GM12878 (cell line): ENCODE results near the gene ANK3. TPM values are rescaled to one million over a fixed set of nuclear protein-coding genes. Genes with fewer than 3 reads are reported as not detected.
A peak's percentile ranks its signal among the peaks of the same experiment; 100 is the strongest.

Source experiments
- ATAC-seq: fragments of 200-7000 bp; cut with Tn5 transposase; 3 replicates; pipeline ENCODE4 v1.9.1; 2020; ENCODE audit warnings: mild to moderate bottlenecking, moderate library complexity
- BruUV-seq: library from RNA; stranded (reverse); fragments of 400-500 nt; replicated peaks from 2 replicates; lab custom pipeline; 2021; lab: Mats Ljungman, UMichigan
- CTCF ChIA-PET: fragments of 300-600 bp; sonication (Branson Sonifier 250); formaldehyde crosslinking; extraction: SDS; loops from one replicate; lab custom pipeline; 2021; ENCODE audit warnings: inconsistent platforms; lab: Yijun Ruan, JAX
- POLR2A ChIA-PET: fragments of 350-600 bp; formaldehyde crosslinking; extraction: SDS; loops from one replicate; lab custom pipeline; 2021; ENCODE audit warnings: inconsistent platforms; lab: Charles Lee
- RAD21 ChIA-PET: fragments of 300-600 bp; sonication (Branson Sonifier 250); formaldehyde crosslinking; loops from one replicate; lab custom pipeline; 2023; ENCODE audit warnings: antibody characterized with exemption; ENCODE audit not compliant: unreplicated experiment; lab: Charles Lee
- SMC1A ChIA-PET: fragments of 300-600 bp; sonication (Branson Sonifier 250); formaldehyde crosslinking; loops from one replicate; lab custom pipeline; 2023; ENCODE audit not compliant: unreplicated experiment, uncharacterized antibody; lab: Charles Lee
- DNase-seq: peaks from one replicate; pipeline ENCODE4 v3.0.0-alpha.2; 2011; ENCODE audit warnings: low read depth, low spot score
- FAIRE-seq: peaks from 3 replicates; lab custom pipeline; 2011; peaks lifted over from hg19 to GRCh38; lab: Jason Lieb, UNC
- H2AFZ ChIP-seq: 2 replicates; pipeline ENCODE4 v1.6.0; 2011; ENCODE audit warnings: low read depth, low read length, control low read depth; ENCODE audit not compliant: control insufficient read depth
- H3K27ac ChIP-seq: 2 replicates; pipeline ENCODE4 v1.5.1; 2011; ENCODE audit warnings: control low read depth; ENCODE audit not compliant: control insufficient read depth, insufficient read depth
- H3K27me3 ChIP-seq, 2 experiments: replicated peaks in 1 of 2; 2 replicates each; pipeline versions ENCODE4 v1.6.0 to v1.6.1; 2011; ENCODE audit warnings: low read length in 1 of 2; ENCODE audit not compliant: control insufficient read depth in 2 of 2, insufficient read depth in 2 of 2
- H3K36me3 ChIP-seq, 2 experiments: 2 replicates each; pipeline ENCODE4 v1.5.1; 2011; ENCODE audit warnings: low read length in 1 of 2; ENCODE audit not compliant: control insufficient read depth in 2 of 2, insufficient read depth in 2 of 2
- H3K4me1 ChIP-seq: 2 replicates; pipeline ENCODE4 v1.6.1; 2011; ENCODE audit warnings: mild to moderate bottlenecking, low read length, moderate library complexity, mixed read lengths; ENCODE audit not compliant: control insufficient read depth, insufficient read depth
- H3K4me2 ChIP-seq: 2 replicates; pipeline ENCODE4 v1.6.0; 2011; ENCODE audit warnings: control low read depth; ENCODE audit not compliant: control insufficient read depth, insufficient read depth
- H3K4me3 ChIP-seq: fragments of 200-600 bp; sonication (generic); 2 replicates; pipeline ENCODE4 v1.5.1; 2016
- H3K79me2 ChIP-seq: 2 replicates; pipeline ENCODE4 v1.6.0; 2011; ENCODE audit warnings: low read length; ENCODE audit not compliant: control insufficient read depth, insufficient read depth
- H3K9ac ChIP-seq: 2 replicates; pipeline ENCODE4 v1.8.0; 2011; ENCODE audit warnings: low read length, control low read depth, mixed read lengths; ENCODE audit not compliant: control insufficient read depth, insufficient read depth
- H3K9me3 ChIP-seq: replicated peaks from 3 replicates; pipeline ENCODE4 v1.5.1; 2011; ENCODE audit warnings: mild to moderate bottlenecking, low read length; ENCODE audit not compliant: control insufficient read depth, insufficient read depth
- H4K20me1 ChIP-seq: 2 replicates; pipeline ENCODE4 v1.6.0; 2011; ENCODE audit not compliant: control insufficient read depth, insufficient read depth
- BACH1 ChIP-seq: fragments of 450-650 bp; IDR thresholded peaks from 2 replicates; pipeline ENCODE4 v1.6.1; 2017; ENCODE audit warnings: mild to moderate bottlenecking, borderline replicate concordance
- CTCF ChIP-seq, 3 experiments: IDR thresholded peaks in 2 of 3; conservative IDR thresholded peaks in 1 of 3; 2 replicates each; pipeline ENCODE4 v1.5.1; 2011; ENCODE audit warnings: low read depth in 3 of 3, low read length in 3 of 3, mild to moderate bottlenecking in 3 of 3, control low read depth in 2 of 3, moderate library complexity in 2 of 3, inconsistent platforms in 1 of 3, mixed read lengths in 1 of 3; ENCODE audit not compliant: control insufficient read depth in 2 of 3, insufficient read depth in 1 of 3; ENCODE audit errors: extremely low read depth in 1 of 3
- NRF1 ChIP-seq: conservative IDR thresholded peaks from 2 replicates; pipeline ENCODE4 v1.6.1; 2011; ENCODE audit warnings: mild to moderate bottlenecking, low read depth, low read length, improper control_type of control experiment
- RAD21 ChIP-seq: IDR thresholded peaks from 2 replicates; pipeline ENCODE4 v1.6.1; 2011; ENCODE audit warnings: mild to moderate bottlenecking, low read depth, low read length, moderate library complexity; ENCODE audit not compliant: insufficient read depth
- SIN3A ChIP-seq: IDR thresholded peaks from 2 replicates; pipeline ENCODE4 v1.6.1; 2012; ENCODE audit warnings: low read depth, low read length, improper control_type of control experiment
- SMC3 ChIP-seq: IDR thresholded peaks from 2 replicates; pipeline ENCODE4 v1.6.1; 2011; ENCODE audit warnings: low read length, improper control_type of control experiment, borderline replicate concordance
- SREBF2 ChIP-seq: IDR thresholded peaks from 2 replicates; pipeline ENCODE4 v1.6.1; 2012; ENCODE audit warnings: mild to moderate bottlenecking, low read length
- WGBS: methylation state at CpG from one replicate; pipeline ENCODE4 v1.1.6; 2016; ENCODE audit warnings: low lambda C conversion rate; ENCODE audit not compliant: insufficient replicate concordance, insufficient coverage; ENCODE audit errors: missing lambda C conversion rate; 5-methylcytosine and 5-hydroxymethylcytosine counted together
- in situ Hi-C: fragments of 300-500 bp; cut with MboI; formaldehyde crosslinking; loops from 9 replicates; pipeline ENCODE4 v1.14.3; 2018; ENCODE audit warnings: mixed read lengths
- intact Hi-C: fragments of 100-400 bp; cut with micrococcal nuclease; formaldehyde crosslinking; loops from one replicate; pipeline ENCODE4 v1.14.2; 2022; ENCODE audit not compliant: unreplicated experiment
- polyA plus RNA-seq, 11 experiments: library from polyadenylated mRNA; depleted of rRNA in 4 of 11; unstranded in 6 of 11; stranded (reverse) in 5 of 11; fragments of >200 nt; fragmentation: Nextera tagmentation in 4 of 11; fragmentation: Illumina TruSeq in 1 of 11; extraction: Ambion mirVana in 4 of 11; extraction: Trizol in 1 of 11; gene quantifications; 1 replicate in 1 of 11; 2 replicates in 10 of 11; pipeline versions ENCODE4 v1.2.1 to v1.2.3, GENCODE V29; 2011 to 2016; ENCODE audit warnings: inconsistent platforms in 2 of 11, missing spikeins in 2 of 11, low read depth in 1 of 11
- total RNA-seq, 4 experiments: library from RNA; depleted of rRNA in 3 of 4; stranded (reverse); fragments of >200 nt in 3 of 4; fragmentation: Illumina TruSeq in 1 of 4; extraction: Trizol in 1 of 4; gene quantifications; 2 replicates each; pipeline versions ENCODE4 v1.2.1 to v1.2.3, GENCODE V29; 2013 to 2021
- TF ChIP-seq, protein P1 (sequence below): IDR thresholded peaks from 2 replicates; pipeline ENCODE4 v1.6.1; 2012; ENCODE audit warnings: low read length, inconsistent platforms

ANK3 gene
- total and polyA plus RNA-seq, 10 of the 15 experiments (the other 5 are each of a cell fraction or from before 2014, with no cell fraction given): 0.06 to 0.82 (median 0.20) TPM; not detected in 2

DNA sequence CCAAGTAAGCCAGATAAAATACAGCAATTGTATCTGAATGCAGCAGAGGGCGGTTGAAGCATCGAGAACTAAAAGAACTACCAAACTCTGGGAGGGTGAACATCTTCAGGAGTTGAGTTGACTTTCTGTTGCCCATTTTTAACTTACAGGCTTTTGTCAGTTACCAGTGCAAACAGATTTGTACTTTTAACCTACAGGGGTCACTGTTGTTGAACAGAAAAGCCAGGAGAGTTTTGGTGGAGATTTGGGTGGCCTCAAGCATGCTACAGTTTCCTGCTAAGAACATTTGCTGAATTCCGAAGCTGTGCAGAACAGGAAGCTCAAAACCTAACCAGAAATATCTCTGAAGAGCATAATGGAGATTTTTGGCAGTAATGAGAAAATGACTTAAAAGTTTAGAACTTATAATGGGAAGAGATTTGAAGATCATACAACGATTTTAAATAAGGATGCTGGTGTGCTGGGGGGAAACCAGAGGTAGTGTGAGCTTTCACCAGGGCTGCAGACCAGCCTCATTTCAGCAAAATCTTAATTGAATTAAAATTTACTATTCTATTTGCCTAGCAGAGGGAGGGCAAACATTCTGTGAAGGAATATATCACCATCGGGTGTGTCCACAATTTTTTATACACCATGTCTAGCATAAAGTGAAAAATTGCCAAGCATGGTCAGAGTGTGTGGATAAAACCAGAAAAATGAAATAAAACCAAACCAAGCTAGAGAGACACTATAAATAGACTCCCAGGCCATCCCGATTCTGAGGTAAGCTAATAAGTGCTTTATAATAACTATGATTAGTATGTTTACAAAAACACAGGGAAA lies 274.7 kb downstream of the ANK3 start:
- WGBS: 17% methylated on average over 6 of the region's 6 CpGs
- ChIA-PET CTCF (interaction anchor here (0.7 to 3.9 kb wide), 20 partner anchors 12 to 535 kb away, joined by 3 to 47 read pairs (median 4); no protein-coding TSS in a partner anchor), RAD21 (interaction anchor here (1.4 to 2.1 kb wide), 2 partner anchors 123 to 319 kb away, joined by 4 to 9 read pairs; no protein-coding TSS in a partner anchor), SMC1A (interaction anchor here (0.6 to 2.5 kb wide), 11 partner anchors 10 to 325 kb away, joined by 3 to 23 read pairs (median 5); no protein-coding TSS in a partner anchor), POLR2A (no interaction called here)
- ATAC-seq (peak; percentile 76), FAIRE-seq (peak; percentile 80), DNase-seq (no peak)
- in situ Hi-C loops (no loop called here), intact Hi-C loops (loop anchor here (1.0 kb wide), 1 partner anchor 93 kb away; no protein-coding TSS in a partner anchor)
- H3K36me3 ChIP-seq: no peaks in the 10 kb centered on the region
- no peaks in the 10 kb centered on the region for H3K9me3 ChIP-seq
- no peak overlapping the region for H3K4me2 ChIP-seq
- H2AFZ ChIP-seq: no peak overlapping the region
- no peak overlapping the region for H3K9ac ChIP-seq
- TF ChIP-seq SIN3A (no peak), SREBF2 (no peak), NRF1 (no peak), SMC3 (peak; percentile 51; the same call in 1 of the 2 replicates), BACH1 (no peak), RAD21 (peak; percentile 62), CTCF (IDR thresholded peaks at IDR 0.05 in 2 of 3, conservative IDR thresholded peaks at IDR 0.05 in 1 of 3; ENCODE audit: control insufficient read depth in 2 of 3, extremely low read depth in 1 of 3, insufficient read depth in 1 of 3, low read depth in 3 of 3, low read length in 3 of 3) (peak; percentile 41 to 44 (median 44); a peak in 5 of 6 replicates)
- TF ChIP-seq, protein P1, sequence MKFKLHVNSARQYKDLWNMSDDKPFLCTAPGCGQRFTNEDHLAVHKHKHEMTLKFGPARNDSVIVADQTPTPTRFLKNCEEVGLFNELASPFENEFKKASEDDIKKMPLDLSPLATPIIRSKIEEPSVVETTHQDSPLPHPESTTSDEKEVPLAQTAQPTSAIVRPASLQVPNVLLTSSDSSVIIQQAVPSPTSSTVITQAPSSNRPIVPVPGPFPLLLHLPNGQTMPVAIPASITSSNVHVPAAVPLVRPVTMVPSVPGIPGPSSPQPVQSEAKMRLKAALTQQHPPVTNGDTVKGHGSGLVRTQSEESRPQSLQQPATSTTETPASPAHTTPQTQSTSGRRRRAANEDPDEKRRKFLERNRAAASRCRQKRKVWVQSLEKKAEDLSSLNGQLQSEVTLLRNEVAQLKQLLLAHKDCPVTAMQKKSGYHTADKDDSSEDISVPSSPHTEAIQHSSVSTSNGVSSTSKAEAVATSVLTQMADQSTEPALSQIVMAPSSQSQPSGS: no peak
- H4K20me1 ChIP-seq: no peaks in the 10 kb centered on the region
- H3K4me1 ChIP-seq: no peaks in the 10 kb centered on the region
- H3K27ac ChIP-seq: no peak overlapping the region
- no TSS peak for BruUV-seq
- H3K79me2 ChIP-seq: no peaks in the 10 kb centered on the region
- no peak overlapping the region for H3K4me3 ChIP-seq
- H3K27me3 ChIP-seq: no peaks in the 10 kb centered on the region
